Measurements from ENCODE around the gene VPS13D.

Gene VPS13D

GRCh38 chr1:12341667-12342066 is 111.8 kb downstream of the VPS13D start:
- no peak for DNase-seq

GRCh38 chr1:12342401-12343003 is 112.7 kb downstream of the VPS13D start:
- DNase-seq: no peak

- peak; percentile 33 to 62 (median 40) for DNase-seq
Observed at GRCh38 chr1:12343823-12344487, 114.1 kb downstream of the VPS13D start.

GRCh38 chr1:12344596-12345349 is 114.9 kb downstream of the VPS13D start:
- peak; percentile 72 to 87 (median 80) for DNase-seq

GRCh38 chr1:12345350-12346217 is 115.8 kb downstream of the VPS13D start:
- peak; percentile 19 to 67 (median 49) for DNase-seq

GRCh38 chr1:12346483-12347151 is 116.8 kb downstream of the VPS13D start:
- DNase-seq: no peak

GRCh38 chr1:12348113-12348512 is 118.3 kb downstream of the VPS13D start:
- no peak for DNase-seq

GRCh38 chr1:12353981-12354380 is 124.2 kb downstream of the VPS13D start:
- DNase-seq: no peak

GRCh38 chr1:12356004-12356890 is 126.4 kb downstream of the VPS13D start:
- DNase-seq: no peak

- no peak for DNase-seq
Observed at GRCh38 chr1:12358499-12358898, 128.7 kb downstream of the VPS13D start.

- no peak for DNase-seq
Observed at GRCh38 chr1:12359359-12360133, 129.7 kb downstream of the VPS13D start.

- DNase-seq: no peak
Observed at GRCh38 chr1:12368646-12369045, 138.8 kb downstream of the VPS13D start.

GRCh38 chr1:12369258-12369657 is 139.4 kb downstream of the VPS13D start:
- no peak for DNase-seq

- no peak for DNase-seq
Observed at GRCh38 chr1:12370333-12370975, 140.6 kb downstream of the VPS13D start.

GRCh38 chr1:12371053-12371452 is 141.2 kb downstream of the VPS13D start:
- DNase-seq: no peak

GRCh38 chr1:12372180-12372579 is 142.3 kb downstream of the VPS13D start:
- DNase-seq: no peak

- no peak for DNase-seq
Observed at GRCh38 chr1:12372761-12373160, 142.9 kb downstream of the VPS13D start.

GRCh38 chr1:12375133-12375829 is 145.5 kb downstream of the VPS13D start:
- no peak for DNase-seq
